Measurements from ENCODE around the gene TICRR. TPM values are rescaled to one million over a fixed set of nuclear protein-coding genes. Genes with fewer than 3 reads are reported as not detected.

Gene TICRR
- total and polyA plus RNA-seq, 2 of the 13 experiments (the other 11 are each of a cell fraction or from before 2014, with no cell fraction given) = 4.1 to 14.3 TPM

- TF ChIP-seq STAT6 (CRISPR knock-in tag; IDR thresholded peaks at IDR 0.05; ENCODE audit: borderline replicate concordance) = no peak
- TF ChIP-seq ZBTB26 (CRISPR knock-in tag; IDR thresholded peaks at IDR 0.05; ENCODE audit: borderline replicate concordance) = no peak; the same call in 1 of the 2 replicates
- TF ChIP-seq ATF7-NPFF (CRISPR knock-in tag; IDR thresholded peaks at IDR 0.05; ENCODE audit: low read depth) = 0 out of 2 replicates have a peak, but pooled peaks have one; percentile 3
- TF ChIP-seq ZNF792 (CRISPR knock-in tag; IDR thresholded peaks at IDR 0.05) = no peak
- no peak for TF ChIP-seq NR0B2 (CRISPR knock-in tag; IDR thresholded peaks at IDR 0.05)
- TF ChIP-seq ZNF260 (CRISPR knock-in tag; IDR thresholded peaks at IDR 0.05; ENCODE audit: borderline replicate concordance, low read depth) = no peak
- TF ChIP-seq ZNF724P (CRISPR knock-in tag; IDR thresholded peaks at IDR 0.05; ENCODE audit: borderline replicate concordance) = no peak
- TF ChIP-seq JUND (CRISPR knock-in tag; IDR thresholded peaks at IDR 0.05) = no peak
- TF ChIP-seq U2AF1 (optimal IDR thresholded peaks at IDR 0.05; ENCODE audit: low read depth, low read length) = no peak
- TF ChIP-seq ZNF501 (CRISPR knock-in tag; IDR thresholded peaks at IDR 0.05) = no peak
- no peak for TF ChIP-seq DDIT3 (CRISPR knock-in tag; IDR thresholded peaks at IDR 0.05)
- TF ChIP-seq ZNF460 (CRISPR knock-in tag; IDR thresholded peaks at IDR 0.05; ENCODE audit: borderline replicate concordance) = no peak
- TF ChIP-seq MTF2 (CRISPR knock-in tag; IDR thresholded peaks at IDR 0.05; ENCODE audit: borderline replicate concordance) = no peak
- no peak for TF ChIP-seq GLMP (CRISPR knock-in tag; IDR thresholded peaks at IDR 0.05; ENCODE audit: borderline replicate concordance)
- no peak for TF ChIP-seq MED8 (CRISPR knock-in tag; IDR thresholded peaks at IDR 0.05; ENCODE audit: insufficient replicate concordance)
- no peak for TF ChIP-seq NFYC (CRISPR knock-in tag; IDR thresholded peaks at IDR 0.05)
- TF ChIP-seq ZNF883 (CRISPR knock-in tag; IDR thresholded peaks at IDR 0.05; ENCODE audit: not compliant biosample characterization) = peak; percentile 58
- TF ChIP-seq FOXO4 (CRISPR knock-in tag; conservative IDR thresholded peaks at IDR 0.05) = 0 out of 2 replicates have a peak, but pooled peaks have one; percentile 67
- TF ChIP-seq ZNF782 (CRISPR knock-in tag; IDR thresholded peaks at IDR 0.05; ENCODE audit: borderline replicate concordance) = no peak
- TF ChIP-seq SCMH1 (CRISPR knock-in tag; IDR thresholded peaks at IDR 0.05; ENCODE audit: borderline replicate concordance) = no peak
Measured at GRCh38 chr15:89575656-89576416, 567 bp downstream of the TICRR start (continued).
